ENCODE data around the gene GNAI1. TPM values are rescaled to one million over a fixed set of nuclear protein-coding genes. Genes with fewer than 3 reads are reported as not detected.

The GNAI1 gene
- total and polyA plus RNA-seq, 2 donors (not counting 1 experiment from before 2014, with no cell fraction given), result not detected

- TF ChIP-seq, protein P1, sequence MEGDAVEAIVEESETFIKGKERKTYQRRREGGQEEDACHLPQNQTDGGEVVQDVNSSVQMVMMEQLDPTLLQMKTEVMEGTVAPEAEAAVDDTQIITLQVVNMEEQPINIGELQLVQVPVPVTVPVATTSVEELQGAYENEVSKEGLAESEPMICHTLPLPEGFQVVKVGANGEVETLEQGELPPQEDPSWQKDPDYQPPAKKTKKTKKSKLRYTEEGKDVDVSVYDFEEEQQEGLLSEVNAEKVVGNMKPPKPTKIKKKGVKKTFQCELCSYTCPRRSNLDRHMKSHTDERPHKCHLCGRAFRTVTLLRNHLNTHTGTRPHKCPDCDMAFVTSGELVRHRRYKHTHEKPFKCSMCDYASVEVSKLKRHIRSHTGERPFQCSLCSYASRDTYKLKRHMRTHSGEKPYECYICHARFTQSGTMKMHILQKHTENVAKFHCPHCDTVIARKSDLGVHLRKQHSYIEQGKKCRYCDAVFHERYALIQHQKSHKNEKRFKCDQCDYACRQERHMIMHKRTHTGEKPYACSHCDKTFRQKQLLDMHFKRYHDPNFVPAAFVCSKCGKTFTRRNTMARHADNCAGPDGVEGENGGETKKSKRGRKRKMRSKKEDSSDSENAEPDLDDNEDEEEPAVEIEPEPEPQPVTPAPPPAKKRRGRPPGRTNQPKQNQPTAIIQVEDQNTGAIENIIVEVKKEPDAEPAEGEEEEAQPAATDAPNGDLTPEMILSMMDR (IDR thresholded peaks at IDR 0.05), result no peak
- no peak for TF ChIP-seq EZH2 (IDR thresholded peaks at IDR 0.05; ENCODE audit: borderline replicate concordance, insufficient read depth, low read depth, low read length, poor library complexity, severe bottlenecking)
These were observed 4.6 kb downstream of the GNAI1 start for GRCh38 chr7:80139236-80139635.

GRCh38 chr7:80140388-80140787, 5.8 kb downstream of the GNAI1 start:
- H3K4me1 ChIP-seq (ENCODE audit: control insufficient read depth in 2 of 2, insufficient read depth in 2 of 2, low read length in 2 of 2), result peaks cover 5 to 11% of the 10 kb centered on the region in 2 donors
- intact Hi-C loops (cut with micrococcal nuclease), result no loop called here
- Mint-ChIP-seq H3K9me3 (ENCODE audit: insufficient read depth) (no peaks in the 10 kb centered on the region), H3K4me3 (no peak overlapping the region), H3K4me1 (peaks cover 13% of the 10 kb centered on the region), H3K27ac (no peak overlapping the region), H3K27me3 (peaks cover 34% of the 10 kb centered on the region)
- no peak overlapping the region for H3K27ac ChIP-seq (ENCODE audit: low read length in 2 of 2)
- no peak overlapping the region for H3K4me2 ChIP-seq (replicated peaks; ENCODE audit: low read depth, low read length, poor library complexity, severe bottlenecking)
- TF ChIP-seq, protein P1 (IDR thresholded peaks at IDR 0.05), result no peak
- no peak for TF ChIP-seq EZH2 (IDR thresholded peaks at IDR 0.05; ENCODE audit: borderline replicate concordance, insufficient read depth, low read depth, low read length, poor library complexity, severe bottlenecking)
- no peak overlapping the region for H3K4me3 ChIP-seq (ENCODE audit: control extremely low read depth in 1 of 5, extremely low read depth in 1 of 5, insufficient read depth in 1 of 5, low read depth in 2 of 5, low read length in 4 of 5)
- no peaks in the 10 kb centered on the region for H3K79me2 ChIP-seq (ENCODE audit: control insufficient read depth, insufficient read depth, low read length)
- H4K20me1 ChIP-seq (ENCODE audit: control insufficient read depth, insufficient read depth, low read length, poor library complexity, severe bottlenecking), result no peaks in the 10 kb centered on the region
- ChIA-PET POLR2A (no interaction called here), CTCF (no interaction called here)
- no peak overlapping the region for H3K9ac ChIP-seq (ENCODE audit: low read length)
- 89% methylated on average over 1 of the region's 4 CpGs for WGBS (ENCODE audit: insufficient coverage)
- no peak overlapping the region for H2AFZ ChIP-seq (ENCODE audit: insufficient read depth, low read depth, low read length, poor library complexity, severe bottlenecking)
- H3K9me3 ChIP-seq (ENCODE audit: control extremely low read depth in 1 of 3, control insufficient read depth in 2 of 3, insufficient read depth in 1 of 3, low read length in 2 of 3), result no peaks in the 10 kb centered on the region
- H3K36me3 ChIP-seq (replicated peaks in 1 of 2; ENCODE audit: control extremely low read depth in 1 of 2, control insufficient read depth in 1 of 2, extremely low read depth in 1 of 2, insufficient read depth in 2 of 2, low read length in 1 of 2), result no peaks in the 10 kb centered on the region
- H3K27me3 ChIP-seq (replicated peaks in 1 of 4; ENCODE audit: control extremely low read depth in 1 of 4, control insufficient read depth in 3 of 4, insufficient read depth in 4 of 4, low read length in 3 of 4), result peaks cover 0 to 16% (median 9%) of the 10 kb centered on the region in 4 experiments
- DNase-seq (no peak), ATAC-seq (ENCODE audit: low read depth) (no peak)

More at GRCh38 chr7:80139236-80139635, 4.6 kb downstream of the GNAI1 start:
- Histone ChIP-seq H3K4me3 (ENCODE audit: control extremely low read depth in 1 of 5, extremely low read depth in 1 of 5, insufficient read depth in 1 of 5, low read depth in 2 of 5, low read length in 4 of 5) (no peak overlapping the region), H3K27ac (ENCODE audit: low read length in 2 of 2) (no peak overlapping the region), H3K4me1 (ENCODE audit: control insufficient read depth in 2 of 2, insufficient read depth in 2 of 2, low read length in 2 of 2) (peaks cover 5 to 12% of the 10 kb centered on the region in 2 donors), H3K9ac (ENCODE audit: low read length) (no peak overlapping the region), H3K4me2 (replicated peaks; ENCODE audit: low read depth, low read length, poor library complexity, severe bottlenecking) (no peak overlapping the region), H3K27me3 (replicated peaks in 1 of 4; ENCODE audit: control extremely low read depth in 1 of 4, control insufficient read depth in 3 of 4, insufficient read depth in 4 of 4, low read length in 3 of 4) (peaks cover 0 to 14% (median 11%) of the 10 kb centered on the region in 4 experiments), H4K20me1 (ENCODE audit: control insufficient read depth, insufficient read depth, low read length, poor library complexity, severe bottlenecking) (no peaks in the 10 kb centered on the region), H3K9me3 (ENCODE audit: control extremely low read depth in 1 of 3, control insufficient read depth in 2 of 3, insufficient read depth in 1 of 3, low read length in 2 of 3) (no peaks in the 10 kb centered on the region), H3K36me3 (replicated peaks in 1 of 2; ENCODE audit: control extremely low read depth in 1 of 2, control insufficient read depth in 1 of 2, extremely low read depth in 1 of 2, insufficient read depth in 2 of 2, low read length in 1 of 2) (no peaks in the 10 kb centered on the region), H3K79me2 (ENCODE audit: control insufficient read depth, insufficient read depth, low read length) (no peaks in the 10 kb centered on the region), H2AFZ (ENCODE audit: insufficient read depth, low read depth, low read length, poor library complexity, severe bottlenecking) (no peak overlapping the region)
- ATAC-seq (ENCODE audit: low read depth) (no peak), DNase-seq (no peak)
- ChIA-PET CTCF (interaction anchor here (0.7 kb wide), 1 partner anchor 394 kb away, joined by 4 read pairs; no protein-coding TSS in a partner anchor), POLR2A (no interaction called here)
- Mint-ChIP-seq H3K27me3 (peaks cover 36% of the 10 kb centered on the region), H3K9me3 (ENCODE audit: insufficient read depth) (no peaks in the 10 kb centered on the region), H3K4me3 (no peak overlapping the region), H3K4me1 (peaks cover 13% of the 10 kb centered on the region), H3K27ac (no peak overlapping the region)
- intact Hi-C loops (cut with micrococcal nuclease), result no loop called here
- 80% methylated on average over 1 of the region's 1 CpG for WGBS (ENCODE audit: insufficient coverage)

Data from B cell (primary cell).